PC-9 (cell line): ENCODE results near the gene PGAP3. TPM values are rescaled to one million over a fixed set of nuclear protein-coding genes. Genes with fewer than 3 reads are reported as not detected.

ENCODE experiments used
- BruUV-seq: library from RNA; stranded (reverse); fragments of 400-500 nt; replicated peaks from 2 replicates; lab custom pipeline; 2021; lab: Mats Ljungman, UMichigan
- CTCF ChIA-PET: fragments of 300-600 bp; sonication (Branson Sonifier 250); formaldehyde crosslinking; loops from one replicate; lab custom pipeline; 2022; ENCODE audit warnings: antibody characterized with exemption; lab: Charles Lee
- POLR2A ChIA-PET: fragments of 300-600 bp; sonication (Branson Sonifier 250); formaldehyde crosslinking; loops from one replicate; lab custom pipeline; 2022; ENCODE audit warnings: antibody characterized with exemption; ENCODE audit not compliant: unreplicated experiment; lab: Charles Lee
- DNase-seq, 2 experiments: peaks; one replicate each; pipeline versions ENCODE4 v3.0.0 to v3.0.0-alpha.2; 2015 to 2022; ENCODE audit warnings: mixed read lengths in 1 of 2
- H2AFZ ChIP-seq: fragments of 200-600 bp; sonication (generic); 2 replicates; pipeline ENCODE4 v1.8.1; 2017; ENCODE audit warnings: antibody characterized with exemption
- H3F3A ChIP-seq: fragments of 200-600 bp; sonication (generic); 2 replicates; pipeline ENCODE4 v1.8.1; 2017; ENCODE audit warnings: antibody characterized with exemption, mild to moderate bottlenecking, low read depth; ENCODE audit not compliant: insufficient read depth
- H3K27ac ChIP-seq: fragments of 200-600 bp; sonication (generic); 2 replicates; pipeline ENCODE4 v1.6.1; 2016; ENCODE audit warnings: mixed run types
- H3K27me3 ChIP-seq: fragments of 200-600 bp; sonication (generic); 2 replicates; pipeline ENCODE4 v1.6.1; 2016; ENCODE audit warnings: low read depth, mixed run types; ENCODE audit not compliant: insufficient read depth
- H3K36me3 ChIP-seq: fragments of 200-600 bp; sonication (generic); 2 replicates; pipeline ENCODE4 v1.6.1; 2016; ENCODE audit warnings: low read depth, mixed run types
- H3K4me1 ChIP-seq: fragments of 200-600 bp; sonication (generic); replicated peaks from 2 replicates; pipeline ENCODE4 v1.6.1; 2016; ENCODE audit warnings: mixed run types; ENCODE audit not compliant: insufficient read depth
- H3K4me2 ChIP-seq: fragments of 200-600 bp; sonication (generic); 2 replicates; pipeline ENCODE4 v1.6.1; 2017; ENCODE audit warnings: mixed run types
- H3K4me3 ChIP-seq: fragments of 200-600 bp; sonication (generic); 2 replicates; pipeline ENCODE4 v1.6.1; 2016; ENCODE audit warnings: mixed run types
- H3K79me2 ChIP-seq: fragments of 200-600 bp; sonication (generic); 2 replicates; pipeline ENCODE4 v1.6.1; 2017; ENCODE audit warnings: low read depth, mixed run types
- H3K9me2 ChIP-seq: fragments of 200-600 bp; sonication (generic); 2 replicates; pipeline ENCODE4 v1.8.1; 2017; ENCODE audit warnings: mild to moderate bottlenecking; ENCODE audit not compliant: insufficient read depth
- H3K9me3 ChIP-seq: fragments of 200-600 bp; sonication (generic); 2 replicates; pipeline ENCODE4 v1.8.1; 2016; ENCODE audit warnings: low read depth; ENCODE audit not compliant: insufficient read depth
- H4K20me1 ChIP-seq: fragments of 200-600 bp; sonication (generic); 2 replicates; pipeline ENCODE4 v1.8.1; 2017; ENCODE audit not compliant: insufficient read depth
- EZH2 ChIP-seq: fragments of 200-600 bp; sonication (generic); IDR thresholded peaks from 2 replicates; pipeline ENCODE4 v1.8.0; 2017; ENCODE audit warnings: antibody characterized with exemption, low read depth
- intact Hi-C: fragments of 100-400 bp; cut with micrococcal nuclease; formaldehyde crosslinking; loops from one replicate; pipeline ENCODE4 v1.10.0; 2022; ENCODE audit not compliant: unreplicated experiment
- total RNA-seq: library from RNA; stranded (reverse); gene quantifications from 2 replicates; pipeline ENCODE4 v1.2.3, GENCODE V29; 2021
- TF ChIP-seq, protein P1 (sequence below): fragments of 200-600 bp; sonication (generic); conservative IDR thresholded peaks from 2 replicates; pipeline ENCODE4 v1.6.1; 2017; ENCODE audit warnings: mixed run types, antibody characterized with exemption, mild to moderate bottlenecking, moderate library complexity

Gene PGAP3
- total RNA-seq, 1 experiment from 2014 or later, result 15.0 TPM

DNA sequence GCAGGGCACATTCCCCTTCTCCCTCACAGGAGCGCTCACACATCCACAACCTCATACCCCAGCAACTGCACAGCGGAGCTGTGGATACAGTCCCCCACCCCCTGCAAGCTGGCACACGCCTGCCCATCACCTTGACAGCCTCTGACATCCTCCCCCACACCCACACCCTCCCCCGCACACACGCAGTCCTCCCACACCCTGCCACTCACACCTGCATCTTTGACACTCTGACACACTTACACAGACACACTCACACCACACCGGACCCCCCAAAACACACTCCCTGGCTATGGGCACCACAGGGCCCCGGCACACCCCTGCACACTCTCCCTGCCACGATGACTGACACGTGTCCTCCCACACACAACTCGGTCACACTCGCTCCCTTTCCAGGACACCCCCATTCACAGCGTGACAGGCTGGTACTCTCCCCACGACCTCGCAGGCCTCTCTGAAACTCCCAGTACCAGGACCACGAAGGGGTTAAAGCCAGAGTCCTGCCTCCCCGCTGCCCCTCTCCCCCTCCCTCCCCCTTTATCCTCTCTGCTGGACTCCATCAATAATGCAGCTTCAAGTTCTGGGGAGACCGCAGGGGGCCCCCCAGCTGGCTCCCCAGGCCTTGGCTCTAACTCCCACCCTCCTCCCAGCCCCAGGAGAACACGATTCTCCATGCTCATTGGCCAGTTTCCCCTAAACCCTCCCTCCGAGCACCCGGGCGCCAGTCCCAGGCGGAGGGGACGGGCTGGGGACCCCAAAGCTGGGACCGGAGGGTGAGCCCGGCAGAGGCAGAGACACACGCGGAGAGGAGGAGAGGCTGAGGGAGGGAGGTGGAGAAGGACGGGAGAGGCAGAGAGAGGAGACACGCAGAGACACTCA lies 61.4 kb downstream of the PGAP3 start, which contains the start of gene PPP1R1B:
Gene PPP1R1B (plus strand): TSS at position 782 of the 876 bp plus-strand sequence. CDS start 441 bp downstream, outside the sequence.
- Histone ChIP-seq H3K79me2 (no peaks in the 10 kb centered on the region), H3K27me3 (no peaks in the 10 kb centered on the region), H4K20me1 (no peaks in the 10 kb centered on the region), H3K36me3 (no peaks in the 10 kb centered on the region), H3K27ac (no peak within 1 kb of the TSS), H3K4me2 (no peak within 1 kb of the TSS), H3F3A (peaks cover 22% of the 10 kb centered on the region; the same call in 1 of the 2 replicates), H3K4me1 (peaks cover 19% of the 10 kb centered on the region), H3K9me2 (no peaks in the 10 kb centered on the region), H3K9me3 (no peaks in the 10 kb centered on the region), H2AFZ (no peak within 1 kb of the TSS), H3K4me3 (no peak within 1 kb of the TSS)
- DNase-seq, result no peak
- ChIA-PET POLR2A (no interaction called here), CTCF (interaction anchor here (0.5 kb wide), 1 partner anchor 104 kb away, joined by 5 read pairs; the partner anchor contains the start of gene MIEN1)
- intact Hi-C loops, result no loop called here
- TF ChIP-seq, protein P1, sequence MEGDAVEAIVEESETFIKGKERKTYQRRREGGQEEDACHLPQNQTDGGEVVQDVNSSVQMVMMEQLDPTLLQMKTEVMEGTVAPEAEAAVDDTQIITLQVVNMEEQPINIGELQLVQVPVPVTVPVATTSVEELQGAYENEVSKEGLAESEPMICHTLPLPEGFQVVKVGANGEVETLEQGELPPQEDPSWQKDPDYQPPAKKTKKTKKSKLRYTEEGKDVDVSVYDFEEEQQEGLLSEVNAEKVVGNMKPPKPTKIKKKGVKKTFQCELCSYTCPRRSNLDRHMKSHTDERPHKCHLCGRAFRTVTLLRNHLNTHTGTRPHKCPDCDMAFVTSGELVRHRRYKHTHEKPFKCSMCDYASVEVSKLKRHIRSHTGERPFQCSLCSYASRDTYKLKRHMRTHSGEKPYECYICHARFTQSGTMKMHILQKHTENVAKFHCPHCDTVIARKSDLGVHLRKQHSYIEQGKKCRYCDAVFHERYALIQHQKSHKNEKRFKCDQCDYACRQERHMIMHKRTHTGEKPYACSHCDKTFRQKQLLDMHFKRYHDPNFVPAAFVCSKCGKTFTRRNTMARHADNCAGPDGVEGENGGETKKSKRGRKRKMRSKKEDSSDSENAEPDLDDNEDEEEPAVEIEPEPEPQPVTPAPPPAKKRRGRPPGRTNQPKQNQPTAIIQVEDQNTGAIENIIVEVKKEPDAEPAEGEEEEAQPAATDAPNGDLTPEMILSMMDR, result no peak
- no peak for TF ChIP-seq EZH2
- no TSS peak for BruUV-seq

DNA sequence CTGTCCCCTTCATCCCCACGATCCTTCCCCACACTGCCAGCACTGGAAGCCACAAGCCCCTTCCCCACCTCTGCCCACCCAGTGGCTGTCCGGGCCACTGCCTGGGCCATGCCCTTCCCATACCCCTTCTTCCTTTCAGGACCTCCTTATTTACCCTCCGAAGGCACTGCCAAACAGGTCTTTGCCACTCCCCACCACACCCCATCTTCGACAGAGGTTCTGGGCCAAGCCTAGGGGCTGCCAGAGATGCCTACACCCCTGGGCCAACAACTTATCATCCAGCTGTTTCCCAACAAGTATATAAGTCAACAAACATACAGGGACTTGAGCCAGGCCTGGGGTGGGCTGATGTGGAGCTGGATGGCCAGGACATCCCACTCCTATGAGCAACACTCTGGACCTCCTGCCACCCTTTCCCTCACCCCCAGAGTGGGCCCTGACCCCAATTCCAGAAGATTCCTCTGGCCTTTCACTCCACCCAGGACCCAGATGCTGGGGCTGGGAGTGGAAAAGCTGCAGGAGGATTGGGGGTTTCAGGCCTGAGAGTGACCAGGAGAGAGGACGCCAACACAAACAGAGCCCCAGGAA lies 62.6 kb downstream of the PGAP3 start:
- DNase-seq, result no peak
- Histone ChIP-seq H3K4me3 (no peak overlapping the region), H3K9me3 (no peaks in the 10 kb centered on the region), H3K4me2 (no peak overlapping the region), H4K20me1 (no peaks in the 10 kb centered on the region), H3K27me3 (no peaks in the 10 kb centered on the region), H3F3A (peaks cover 15% of the 10 kb centered on the region; the same call in 1 of the 2 replicates), H3K27ac (no peak overlapping the region), H3K4me1 (0 out of 2 replicates have a peak, but pooled peaks cover 8% of the 10 kb centered on the region), H3K79me2 (no peaks in the 10 kb centered on the region), H3K36me3 (no peaks in the 10 kb centered on the region), H3K9me2 (no peaks in the 10 kb centered on the region), H2AFZ (no peak overlapping the region)
- intact Hi-C loops, result no loop called here
- no TSS peak for BruUV-seq
- ChIA-PET CTCF (interaction anchor here (0.5 kb wide), 1 partner anchor 105 kb away, joined by 5 read pairs; the partner anchor contains the start of gene MIEN1), POLR2A (no interaction called here)
- TF ChIP-seq, protein P1, result no peak
- no peak for TF ChIP-seq EZH2

DNA sequence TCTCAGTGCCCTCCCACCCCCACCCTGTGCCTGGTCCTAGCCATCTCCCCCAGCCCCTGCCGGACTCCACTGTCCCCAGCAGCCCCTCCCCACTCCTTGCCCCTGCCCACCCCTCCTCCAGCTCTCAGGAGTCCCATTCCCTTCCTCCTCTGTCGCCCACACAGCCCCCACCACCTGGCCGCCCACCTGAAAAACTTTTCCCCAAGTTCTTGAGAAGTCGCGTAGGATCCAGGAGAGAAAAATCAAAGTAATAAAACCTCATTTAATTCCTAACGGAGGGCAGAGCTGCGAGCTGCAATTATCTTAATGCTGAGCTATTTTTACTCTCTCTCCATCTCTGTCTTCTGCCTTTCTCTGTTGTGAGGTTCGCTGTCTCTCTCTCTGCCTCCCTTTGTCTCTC lies 63.5 kb downstream of the PGAP3 start:
- intact Hi-C loops, result loop anchor here (5.0 kb wide), 2 partner anchors 417 to 543 kb away; no protein-coding TSS in a partner anchor
- Histone ChIP-seq H3K36me3 (no peaks in the 10 kb centered on the region), H3K4me2 (no peak overlapping the region), H3K4me3 (no peak overlapping the region), H3K9me3 (no peaks in the 10 kb centered on the region), H3F3A (peaks cover 20% of the 10 kb centered on the region), H4K20me1 (no peaks in the 10 kb centered on the region), H3K4me1 (0 out of 2 replicates have a peak, but pooled peaks cover 8% of the 10 kb centered on the region), H3K27ac (no peak overlapping the region), H3K27me3 (no peaks in the 10 kb centered on the region), H3K9me2 (no peaks in the 10 kb centered on the region), H3K79me2 (no peaks in the 10 kb centered on the region), H2AFZ (no peak overlapping the region)
- TF ChIP-seq EZH2, result no peak
- TF ChIP-seq, protein P1, result no peak
- CTCF ChIA-PET, result interaction anchor here (1.6 kb wide), 1 partner anchor 71 kb away, joined by 5 read pairs; no protein-coding TSS in a partner anchor
- no peak for DNase-seq
- no TSS peak for BruUV-seq
- POLR2A ChIA-PET, result no interaction called here
